Neural progenitor cell (in vitro differentiated cells): ENCODE results near the gene ST3GAL4.

Experiments
- CTCF ChIP-seq: fragments of 200-600 bp; sonication (generic); IDR thresholded peaks from 2 replicates; pipeline ENCODE4 v1.5.1; 2017; ENCODE audit warnings: antibody characterized with exemption, mild to moderate bottlenecking
- EZH2 ChIP-seq: fragments of 200-600 bp; sonication (generic); IDR thresholded peaks from 2 replicates; pipeline ENCODE4 v1.6.1; 2017; ENCODE audit warnings: antibody characterized with exemption, mild to moderate bottlenecking, moderate library complexity

DNA sequence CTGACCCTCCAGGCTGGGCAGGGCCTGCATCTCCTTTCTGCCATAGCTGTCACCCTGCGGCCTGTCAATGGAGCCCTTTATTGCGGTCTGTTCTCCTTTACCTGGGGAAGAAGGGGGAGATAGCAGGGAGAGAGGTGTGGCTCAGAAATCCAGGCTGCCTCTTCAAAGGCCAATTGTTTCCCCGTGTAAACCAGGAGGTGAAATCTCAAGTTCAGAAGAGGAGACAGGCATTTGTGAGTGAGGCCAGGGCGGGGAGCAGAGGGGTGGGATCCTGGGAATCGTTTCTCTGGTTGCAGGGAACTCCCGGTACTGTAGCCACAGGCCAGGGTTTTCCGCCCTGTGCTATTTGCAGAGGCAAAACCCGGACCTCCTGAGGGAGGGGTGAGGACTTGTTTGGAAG, 42.5 kb upstream of the ST3GAL4 start:
- TF ChIP-seq CTCF (no peak), EZH2 (no peak)
